GM23338 (cell line): ENCODE measurements around the gene CSF3. TPM values are rescaled to one million over a fixed set of nuclear protein-coding genes. Genes with fewer than 3 reads are reported as not detected.
"Not testable (repeated sequence)": the region's sequence is repeated elsewhere in the genome, so short reads cannot be mapped to it uniquely, and the experiment has no call there.

Experiments
- ATAC-seq: fragments of 200-7000 bp; cut with Tn5 transposase; 3 replicates; pipeline ENCODE4 v1.9.1; 2020
- DNase-seq: peaks from one replicate; pipeline ENCODE4 v3.0.0-alpha.2; 2015; ENCODE audit warnings: low spot score
- H2AFZ ChIP-seq: fragments of 200-600 bp; sonication (generic); 2 replicates; pipeline ENCODE4 v1.8.0; 2016; ENCODE audit warnings: antibody characterized with exemption, mild to moderate bottlenecking, moderate library complexity
- H3F3A ChIP-seq: fragments of 200-600 bp; sonication (generic); replicated peaks from 2 replicates; pipeline ENCODE4 v1.8.0; 2017; ENCODE audit warnings: antibody characterized with exemption, mixed run types, low read depth
- H3K27ac ChIP-seq: fragments of 200-600 bp; sonication (generic); 2 replicates; pipeline ENCODE4 v1.6.1; 2016; ENCODE audit warnings: low read depth
- H3K27me3 ChIP-seq: fragments of 200-600 bp; sonication (generic); 2 replicates; pipeline ENCODE4 v1.8.0; 2016; ENCODE audit warnings: mild to moderate bottlenecking, mixed run types, moderate library complexity; ENCODE audit not compliant: insufficient read depth
- H3K36me3 ChIP-seq: fragments of 200-600 bp; sonication (generic); 2 replicates; pipeline ENCODE4 v1.8.0; 2016; ENCODE audit warnings: mild to moderate bottlenecking; ENCODE audit not compliant: insufficient read depth
- H3K4me1 ChIP-seq: fragments of 200-600 bp; sonication (generic); 2 replicates; pipeline ENCODE4 v1.8.0; 2016; ENCODE audit warnings: mild to moderate bottlenecking, moderate library complexity; ENCODE audit not compliant: insufficient read depth
- H3K4me2 ChIP-seq: fragments of 200-600 bp; sonication (generic); 2 replicates; pipeline ENCODE4 v1.7.1; 2017; ENCODE audit warnings: mixed run types
- H3K4me3 ChIP-seq: fragments of 200-600 bp; sonication (generic); 2 replicates; pipeline ENCODE4 v1.6.1; 2016; ENCODE audit warnings: mixed run types
- H3K79me2 ChIP-seq: fragments of 200-600 bp; sonication (generic); replicated peaks from 2 replicates; pipeline ENCODE4 v1.8.0; 2017; ENCODE audit warnings: mild to moderate bottlenecking; ENCODE audit not compliant: insufficient read depth
- H3K9me2 ChIP-seq: fragments of 200-600 bp; sonication (generic); 2 replicates; pipeline ENCODE4 v1.8.0; 2017; ENCODE audit not compliant: insufficient read depth
- H4K20me1 ChIP-seq: fragments of 200-600 bp; sonication (generic); replicated peaks from 2 replicates; pipeline ENCODE4 v1.8.0; 2017; ENCODE audit warnings: mild to moderate bottlenecking; ENCODE audit not compliant: insufficient read depth
- H3K27ac Mint-ChIP-seq: 2 replicates; pipeline ENCODE4 v1.8.0; 2020; ENCODE audit warnings: inconsistent platforms, mild to moderate bottlenecking, moderate library complexity, mixed read lengths
- H3K27me3 Mint-ChIP-seq: 3 replicates; pipeline ENCODE4 v1.8.0; 2022; ENCODE audit warnings: low read depth, mild to moderate bottlenecking, moderate library complexity, mixed read lengths, inconsistent platforms; ENCODE audit not compliant: insufficient read depth, poor library complexity
- H3K36me3 Mint-ChIP-seq: 3 replicates; pipeline ENCODE4 v1.8.0; 2021; ENCODE audit warnings: low read depth, mild to moderate bottlenecking, inconsistent platforms, moderate library complexity, mixed read lengths
- H3K4me1 Mint-ChIP-seq: 3 replicates; pipeline ENCODE4 v1.8.0; 2020; ENCODE audit warnings: mild to moderate bottlenecking, inconsistent platforms, mixed read lengths
- H3K4me3 Mint-ChIP-seq: 3 replicates; pipeline ENCODE4 v1.8.0; 2021; ENCODE audit warnings: moderate library complexity, mild to moderate bottlenecking, inconsistent platforms, mixed read lengths
- H3K9me3 Mint-ChIP-seq: 3 replicates; pipeline ENCODE4 v1.8.0; 2020; ENCODE audit warnings: moderate library complexity, mild to moderate bottlenecking, inconsistent platforms, mixed read lengths
- CREB1 ChIP-seq: fragments of 250-450 bp; sonication (Bioruptor Pico); IDR thresholded peaks from 2 replicates; pipeline ENCODE4 v1.5.0; 2020; ENCODE audit warnings: low read depth, mild to moderate bottlenecking, moderate library complexity
- ETS1 ChIP-seq: IDR thresholded peaks from 2 replicates; pipeline ENCODE4 v1.6.1; 2016; ENCODE audit warnings: antibody characterized with exemption
- EZH2phosphoT487 ChIP-seq: fragments of 200-600 bp; sonication (generic); IDR thresholded peaks from one replicate; pipeline ENCODE4 v1.8.1; 2018; ENCODE audit warnings: antibody characterized with exemption; ENCODE audit not compliant: unreplicated experiment
- JUNB ChIP-seq: IDR thresholded peaks from one replicate; pipeline ENCODE4 v1.6.1; 2016; ENCODE audit warnings: antibody characterized with exemption; ENCODE audit not compliant: unreplicated experiment
- NANOG ChIP-seq: IDR thresholded peaks from 2 replicates; pipeline ENCODE4 v1.6.1; 2016; ENCODE audit warnings: antibody characterized with exemption, borderline replicate concordance
- POLR2AphosphoS5 ChIP-seq: IDR thresholded peaks from 2 replicates; pipeline ENCODE4 v1.6.1; 2016; ENCODE audit warnings: antibody characterized with exemption, low read depth
- REST ChIP-seq: IDR thresholded peaks from one replicate; pipeline ENCODE4 v1.6.1; 2018; ENCODE audit warnings: antibody characterized with exemption; ENCODE audit not compliant: unreplicated experiment
- STAT1 ChIP-seq: IDR thresholded peaks from one replicate; pipeline ENCODE4 v1.6.1; 2016; ENCODE audit warnings: antibody characterized with exemption; ENCODE audit not compliant: unreplicated experiment
- ZNF114 ChIP-seq: fragments of 250-450 bp; sonication (Bioruptor Pico); IDR thresholded peaks from 2 replicates; pipeline ENCODE4 v1.5.0; 2020; ENCODE audit warnings: mild to moderate bottlenecking, moderate library complexity
- ZNF331 ChIP-seq: fragments of 250-450 bp; sonication (Bioruptor Pico); IDR thresholded peaks from 2 replicates; pipeline ENCODE4 v1.5.0; 2020; ENCODE audit warnings: low read depth, mild to moderate bottlenecking, moderate library complexity
- polyA plus RNA-seq: library from polyadenylated mRNA; unstranded; fragments of >200 nt; fragmentation: Nextera tagmentation; extraction: Ambion mirVana; gene quantifications from 2 replicates; pipeline ENCODE4 v1.2.1, GENCODE V29; 2016
- total RNA-seq: library from RNA; depleted of rRNA; stranded (reverse); fragments of >200 nt; shearing (Covaris generic); gene quantifications from 2 replicates; pipeline ENCODE4 v1.2.3, GENCODE V29; 2014

Gene CSF3
- total and polyA plus RNA-seq, 2 experiments from 2014 or later: not detected

- TF ChIP-seq REST (no peak), ETS1 (no peak), ZNF331 (CRISPR knock-in tag) (no peak), ZNF114 (CRISPR knock-in tag) (no peak), POLR2AphosphoS5 (no peak), JUNB (no peak), STAT1 (no peak), CREB1 (CRISPR knock-in tag) (no peak), NANOG (no peak), EZH2phosphoT487 (no peak)
Observed at GRCh38 chr17:39999067-39999466, 16.2 kb upstream of the CSF3 start (continued).

- Histone ChIP-seq H3K9me2 (no peaks in the 10 kb centered on the region), H3K79me2 (no peaks in the 10 kb centered on the region), H3F3A (peaks cover 8% of the 10 kb centered on the region; the same call in 1 of the 2 replicates), H3K4me1 (no peaks in the 10 kb centered on the region), H3K36me3 (peaks cover 6% of the 10 kb centered on the region; the same call in 1 of the 2 replicates), H2AFZ (no peak overlapping the region), H4K20me1 (no peaks in the 10 kb centered on the region; the same call in none of the 2 replicates), H3K27me3 (no peaks in the 10 kb centered on the region), H3K4me2 (no peak overlapping the region), H3K27ac (no peak overlapping the region), H3K4me3 (no peak overlapping the region)
- no peak overlapping the region for H3K27ac Mint-ChIP-seq
- TF ChIP-seq CREB1 (CRISPR knock-in tag) (no peak), ETS1 (no peak), EZH2phosphoT487 (no peak), POLR2AphosphoS5 (no peak), ZNF114 (CRISPR knock-in tag) (no peak)
- H3K36me3 Mint-ChIP-seq: peaks cover 23% of the 10 kb centered on the region
- H3K4me3 Mint-ChIP-seq: no peak overlapping the region
- no peak for DNase-seq
- no peaks in the 10 kb centered on the region for H3K4me1 Mint-ChIP-seq
- ATAC-seq: no peak
- no peaks in the 10 kb centered on the region; the same call in 2 of the 3 replicates for H3K9me3 Mint-ChIP-seq
- peaks cover 7% of the 10 kb centered on the region for H3K27me3 Mint-ChIP-seq
Observed at GRCh38 chr17:40000161-40000560, 15.1 kb upstream of the CSF3 start.

GRCh38 chr17:40001335-40001734 is 13.9 kb upstream of the CSF3 start:
- H3K9me3 Mint-ChIP-seq, H3K4me3 Mint-ChIP-seq, ATAC-seq, DNase-seq, H4K20me1 ChIP-seq, H2AFZ ChIP-seq, H3K27me3 ChIP-seq, H3K4me3 ChIP-seq, H3K4me1 ChIP-seq, H3K36me3 ChIP-seq, H3F3A ChIP-seq, H3K27ac Mint-ChIP-seq, H3K79me2 ChIP-seq, H3K4me1 Mint-ChIP-seq, H3K4me2 ChIP-seq, H3K9me2 ChIP-seq, H3K27ac ChIP-seq, H3K27me3 Mint-ChIP-seq: not testable (repeated sequence)
- H3K36me3 Mint-ChIP-seq: peaks cover 14% of the 10 kb centered on the region
